Stomach (tissue), 9 donors: ENCODE data around the gene CDK5RAP3. TPM values are rescaled to one million over a fixed set of nuclear protein-coding genes. Genes with fewer than 3 reads are reported as not detected.

Experiments
- DNase-seq, 2 donors: peaks; one replicate each; pipeline versions ENCODE4 v3.0.0 to v3.0.0-alpha.2; 2013 to 2019
- H3K27ac ChIP-seq, 5 donors: fragments of 200-600 bp in 4 of 5; sonication (generic) in 4 of 5; one replicate each; pipeline ENCODE4 v1.5.1; 2013 to 2019; ENCODE audit warnings: mild to moderate bottlenecking in 1 of 5, moderate library complexity in 1 of 5
- H3K27me3 ChIP-seq, 3 donors: fragments of 200-600 bp; sonication (generic); one replicate each; pipeline ENCODE4 v1.5.1; 2017 to 2019; ENCODE audit warnings: mixed run types in 1 of 3
- H3K36me3 ChIP-seq, 4 donors: fragments of 200-600 bp; sonication (generic); 1 replicate in 3 of 4; 2 replicates in 1 of 4; pipeline ENCODE4 v1.5.1; 2016 to 2019
- H3K4me1 ChIP-seq, 4 donors: fragments of 200-600 bp; sonication (generic); one replicate each; pipeline ENCODE4 v1.5.1; 2016 to 2019
- H3K4me3 ChIP-seq, 4 donors: fragments of 200-600 bp; sonication (generic) in 3 of 4; one replicate each; pipeline ENCODE4 v1.5.1; 2016 to 2019; ENCODE audit warnings: mild to moderate bottlenecking in 1 of 4
- H3K9me3 ChIP-seq, 4 donors: fragments of 200-600 bp; sonication (generic); one replicate each; pipeline ENCODE4 v1.5.1; 2016 to 2019
- EP300 ChIP-seq: sonication (generic); formaldehyde crosslinking; IDR thresholded peaks from one replicate; pipeline ENCODE4 v1.6.1; 2017; ENCODE audit warnings: antibody characterized with exemption
- POLR2A ChIP-seq, 4 donors: fragments of 450-650 bp; IDR thresholded peaks; one replicate each; pipeline ENCODE4 v1.6.1; 2016; ENCODE audit warnings: antibody characterized with exemption in 4 of 4, control low read depth in 2 of 4, mild to moderate bottlenecking in 1 of 4, moderate library complexity in 1 of 4
- POLR2AphosphoS5 ChIP-seq, 3 donors: sonication (generic); formaldehyde crosslinking; IDR thresholded peaks; one replicate each; pipeline ENCODE4 v1.6.1; 2016; ENCODE audit warnings: antibody characterized with exemption in 3 of 3
- WGBS, 5 donors: extraction: QIAGEN DNeasy Blood & Tissue Kit in 3 of 5; methylation state at CpG; one replicate each; pipeline versions ENCODE4 v1.1.5 to v1.1.7; 2013 to 2018; 5-methylcytosine and 5-hydroxymethylcytosine counted together
- intact Hi-C: fragments of 100-400 bp; cut with DNase I; formaldehyde crosslinking; loops from one replicate; pipeline ENCODE4 v1.15.1; 2023; ENCODE audit warnings: low total_unique reads
- polyA plus RNA-seq, 3 donors: library from polyadenylated mRNA; stranded (reverse); fragments of 200-250 nt; gene quantifications; one replicate each; pipeline ENCODE4 v1.2.3, GENCODE V29; 2013
- total RNA-seq, 5 donors: library from RNA; depleted of rRNA; stranded (reverse); fragments of >200 nt; gene quantifications; one replicate each; pipeline versions ENCODE4 v1.1.0 to v1.2.3, GENCODE V29; 2014 to 2016
- TF ChIP-seq, protein P1 (sequence below), 7 experiments: fragments of 450-650 bp in 4 of 7; fragments of 200-600 bp in 3 of 7; sonication (generic) in 3 of 7; IDR thresholded peaks; one replicate each; pipeline ENCODE4 v1.5.1; 2016 to 2019; ENCODE audit warnings: antibody characterized with exemption in 7 of 7, control low read depth in 2 of 7, mild to moderate bottlenecking in 1 of 7
- donor health status: healthy with polysubstance abuse.
- donor health status: Bipolar disorder and iron deficiency.
- donor health status: healthy.

CDK5RAP3 gene
- total and polyA plus RNA-seq, 8 donors = 101 to 682 (median 277) TPM

DNA sequence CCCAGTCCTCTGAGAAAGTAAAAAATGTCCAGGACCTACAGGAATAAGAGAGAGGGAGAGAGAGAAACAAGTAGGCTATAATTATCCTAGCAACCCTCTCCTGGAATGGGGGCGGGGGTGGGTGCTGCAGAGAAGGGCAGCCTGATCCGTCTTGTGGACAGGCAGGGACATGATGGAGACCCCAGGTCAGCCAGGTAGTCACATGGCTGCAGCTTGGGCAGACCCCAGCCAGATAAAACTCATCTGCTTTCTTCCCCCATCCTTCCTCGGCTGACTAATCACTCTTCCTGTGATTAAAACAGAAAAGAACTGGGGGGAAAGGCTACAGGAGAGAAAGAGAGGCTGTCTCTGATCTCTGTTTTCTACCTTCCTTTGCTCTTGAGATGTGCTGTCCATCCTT lies 34.1 kb downstream of the CDK5RAP3 start:
- no peak overlapping the region for H3K27ac ChIP-seq
- H3K27me3 ChIP-seq = peaks cover 0 to 13% (median 0%) of the 10 kb centered on the region in 3 donors
- TF ChIP-seq POLR2A (IDR thresholded peaks at IDR 0.05) = no peak
- TF ChIP-seq, protein P1, sequence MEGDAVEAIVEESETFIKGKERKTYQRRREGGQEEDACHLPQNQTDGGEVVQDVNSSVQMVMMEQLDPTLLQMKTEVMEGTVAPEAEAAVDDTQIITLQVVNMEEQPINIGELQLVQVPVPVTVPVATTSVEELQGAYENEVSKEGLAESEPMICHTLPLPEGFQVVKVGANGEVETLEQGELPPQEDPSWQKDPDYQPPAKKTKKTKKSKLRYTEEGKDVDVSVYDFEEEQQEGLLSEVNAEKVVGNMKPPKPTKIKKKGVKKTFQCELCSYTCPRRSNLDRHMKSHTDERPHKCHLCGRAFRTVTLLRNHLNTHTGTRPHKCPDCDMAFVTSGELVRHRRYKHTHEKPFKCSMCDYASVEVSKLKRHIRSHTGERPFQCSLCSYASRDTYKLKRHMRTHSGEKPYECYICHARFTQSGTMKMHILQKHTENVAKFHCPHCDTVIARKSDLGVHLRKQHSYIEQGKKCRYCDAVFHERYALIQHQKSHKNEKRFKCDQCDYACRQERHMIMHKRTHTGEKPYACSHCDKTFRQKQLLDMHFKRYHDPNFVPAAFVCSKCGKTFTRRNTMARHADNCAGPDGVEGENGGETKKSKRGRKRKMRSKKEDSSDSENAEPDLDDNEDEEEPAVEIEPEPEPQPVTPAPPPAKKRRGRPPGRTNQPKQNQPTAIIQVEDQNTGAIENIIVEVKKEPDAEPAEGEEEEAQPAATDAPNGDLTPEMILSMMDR (IDR thresholded peaks at IDR 0.05) = no peak
- TF ChIP-seq POLR2AphosphoS5 (IDR thresholded peaks at IDR 0.05) = no peak
- no peak for TF ChIP-seq EP300
- 54 to 85% (median 68%) methylated on average over 3 of the region's 3 CpGs for WGBS, 5 donors
- H3K4me3 ChIP-seq = no peak overlapping the region
- H3K4me1 ChIP-seq = peaks cover 0 to 23% (median 11%) of the 10 kb centered on the region in 4 donors
- no peaks in the 10 kb centered on the region for H3K9me3 ChIP-seq
- DNase-seq = no peak
- intact Hi-C loops = no loop called here
- H3K36me3 ChIP-seq = no peaks in the 10 kb centered on the region

DNA sequence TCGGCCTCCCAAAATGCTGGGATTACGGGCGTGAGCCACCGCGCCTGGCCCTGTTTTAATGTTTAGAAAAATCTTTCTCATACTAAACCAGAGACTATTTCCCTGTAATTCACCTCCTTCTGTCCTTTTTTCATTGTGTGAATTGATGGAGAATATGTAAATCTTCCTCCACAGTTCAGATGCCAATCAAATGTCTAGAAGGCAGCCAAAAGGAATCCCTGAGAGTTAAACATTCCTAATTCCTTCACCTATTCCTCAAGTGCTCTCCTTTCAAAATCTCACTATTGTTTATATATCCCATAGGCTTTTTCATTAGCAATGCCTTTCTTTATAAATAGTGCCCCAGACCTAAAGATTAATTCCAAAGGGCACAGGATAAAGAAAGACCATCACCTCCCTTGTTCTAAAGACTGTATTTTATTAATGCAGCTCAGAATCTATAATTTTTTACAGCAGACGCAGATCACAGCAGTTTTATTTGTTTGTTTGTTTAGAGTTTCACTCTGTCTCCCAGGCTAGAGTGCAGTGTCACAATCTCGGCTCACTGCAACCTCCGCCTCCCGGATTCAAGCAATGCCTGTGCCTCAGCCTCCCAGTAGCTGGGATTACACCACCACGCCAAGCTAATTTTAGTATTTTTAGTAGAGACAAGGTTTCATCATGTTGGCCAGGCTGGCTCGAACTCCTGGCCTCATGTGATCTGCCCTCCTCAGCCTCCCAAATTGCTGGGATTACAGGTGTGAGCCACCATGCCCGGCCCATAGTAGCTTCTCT lies 36.2 kb downstream of the CDK5RAP3 start:
- Histone ChIP-seq H3K36me3 (no peaks in the 10 kb centered on the region), H3K4me1 (peaks cover 8 to 24% (median 18%) of the 10 kb centered on the region in 4 donors), H3K27ac (no peak overlapping the region), H3K4me3 (no peak overlapping the region), H3K9me3 (no peaks in the 10 kb centered on the region), H3K27me3 (peaks cover 5 to 34% (median 14%) of the 10 kb centered on the region in 3 donors)
- no peak for DNase-seq
- WGBS, 5 donors = 88 to 93% (median 90%) methylated on average over 12 of the region's 12 CpGs
- intact Hi-C loops = no loop called here
- TF ChIP-seq, protein P1 (IDR thresholded peaks at IDR 0.05) = no peak
- TF ChIP-seq POLR2A (IDR thresholded peaks at IDR 0.05) = no peak
- no peak for TF ChIP-seq EP300
- TF ChIP-seq POLR2AphosphoS5 (IDR thresholded peaks at IDR 0.05) = no peak

DNA sequence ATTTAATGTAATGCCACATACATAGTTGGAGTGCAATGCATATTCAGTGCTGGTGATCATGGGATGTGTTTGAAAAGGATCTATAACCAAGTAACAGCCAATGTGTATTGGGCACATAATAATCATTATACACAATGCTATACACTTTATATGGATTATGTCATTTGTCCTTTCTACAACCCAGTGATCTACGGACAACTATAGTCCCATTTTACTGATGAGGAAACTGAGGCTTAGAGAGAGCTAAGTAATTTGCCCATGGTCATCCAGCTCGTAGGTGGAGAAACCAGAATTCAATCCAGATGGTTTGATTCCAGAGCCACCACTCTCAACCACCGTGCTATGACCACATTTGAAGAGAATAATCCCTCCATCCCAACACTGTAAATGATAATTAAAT lies 39.3 kb downstream of the CDK5RAP3 start:
- Histone ChIP-seq H3K27me3 (peaks cover 5 to 64% (median 27%) of the 10 kb centered on the region in 3 donors), H3K4me3 (no peak overlapping the region), H3K4me1 (peaks cover 14 to 16% (median 15%) of the 10 kb centered on the region in 4 donors), H3K36me3 (no peaks in the 10 kb centered on the region), H3K9me3 (no peaks in the 10 kb centered on the region), H3K27ac (no peak overlapping the region)
- DNase-seq = no peak
- intact Hi-C loops = no loop called here
- TF ChIP-seq EP300 (no peak), POLR2A (IDR thresholded peaks at IDR 0.05) (no peak), POLR2AphosphoS5 (IDR thresholded peaks at IDR 0.05) (no peak)
- TF ChIP-seq, protein P1 (IDR thresholded peaks at IDR 0.05) = no peak
- WGBS, 5 donors = 84 to 94% (median 89%) methylated on average over 3 of the region's 3 CpGs

DNA sequence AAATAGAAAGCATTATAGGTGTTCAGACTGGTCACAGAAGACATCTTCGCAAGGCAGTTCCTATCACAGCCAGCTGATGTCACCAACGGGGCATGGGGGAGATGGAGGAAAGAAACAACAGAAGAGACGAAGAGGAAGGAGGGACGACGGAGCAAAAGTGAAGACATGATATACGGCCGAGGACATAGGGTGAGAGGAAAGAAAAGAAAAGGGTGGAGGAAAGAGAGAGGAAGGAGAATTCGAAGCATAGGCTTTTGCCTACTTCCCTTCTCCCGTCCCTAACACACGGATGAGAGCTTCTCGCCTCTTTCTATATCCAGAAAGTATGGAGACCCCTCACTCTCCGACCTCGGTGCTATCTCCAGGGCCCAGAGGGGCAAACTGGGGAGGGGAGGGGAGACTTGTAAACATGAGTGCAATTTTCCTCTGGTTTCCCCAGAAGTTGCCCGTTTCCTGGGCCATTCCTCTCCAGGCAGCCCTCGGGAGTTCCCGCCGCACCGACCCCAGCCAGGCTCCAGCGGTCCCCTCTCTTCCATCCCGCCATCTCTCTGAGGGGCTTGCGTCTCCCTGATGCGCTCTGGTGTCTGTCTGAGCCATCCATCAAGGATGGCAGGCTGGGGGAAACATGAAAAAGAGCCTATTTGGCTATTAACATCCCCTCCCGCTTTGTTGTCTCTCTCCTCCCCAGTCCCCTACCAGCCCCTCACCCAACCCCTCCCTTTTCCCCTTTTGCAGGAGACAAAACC lies 40.7 kb downstream of the CDK5RAP3 start:
- no peaks in the 10 kb centered on the region for H3K9me3 ChIP-seq
- TF ChIP-seq POLR2A (IDR thresholded peaks at IDR 0.05) (no peak), EP300 (no peak), POLR2AphosphoS5 (IDR thresholded peaks at IDR 0.05) (no peak)
- TF ChIP-seq, protein P1 (IDR thresholded peaks at IDR 0.05) = peak in 1 of 7 experiments; percentile 13
- 4 to 9% (median 7%) methylated on average over 23 of the region's 23 CpGs for WGBS, 5 donors
- peak; percentile 32 to 59 for DNase-seq
- H3K36me3 ChIP-seq = no peaks in the 10 kb centered on the region
- peak overlapping the region; percentile 35 to 53 (median 38) for H3K4me3 ChIP-seq
- no peak overlapping the region for H3K27ac ChIP-seq
- peaks cover 14 to 21% (median 15%) of the 10 kb centered on the region in 4 donors for H3K4me1 ChIP-seq
- H3K27me3 ChIP-seq = peaks cover 5 to 69% (median 27%) of the 10 kb centered on the region in 3 donors
- intact Hi-C loops = no loop called here
